RWPE2 (cell line): ENCODE results near the gene MYLK4.
A peak's percentile ranks its signal among the peaks of the same experiment; 100 is the strongest.

Experiments
- ATAC-seq: fragments of 200-7000 bp; cut with Tn5 transposase; 3 replicates; pipeline ENCODE4 v1.9.1; 2021; ENCODE audit warnings: low read depth
- DNase-seq: peaks from one replicate; pipeline ENCODE4 v3.0.0-alpha.2; 2020; ENCODE audit warnings: low spot score
- H3K27ac ChIP-seq: fragments of 450-650 bp; 2 replicates; pipeline ENCODE4 v1.5.1; 2017; ENCODE audit warnings: mild to moderate bottlenecking; ENCODE audit not compliant: poor library complexity, severe bottlenecking
- H3K27me3 ChIP-seq: fragments of 250-450 bp; sonication (Bioruptor Pico); 2 replicates; pipeline ENCODE4 v1.5.1; 2021; ENCODE audit warnings: mild to moderate bottlenecking, moderate library complexity; ENCODE audit not compliant: insufficient read depth, poor library complexity, severe bottlenecking
- H3K36me3 ChIP-seq: fragments of 250-450 bp; sonication (Bioruptor Pico); 2 replicates; pipeline ENCODE4 v1.5.1; 2020; ENCODE audit warnings: low read depth, mild to moderate bottlenecking, moderate library complexity
- H3K4me1 ChIP-seq: fragments of 250-450 bp; sonication (Bioruptor Pico); 2 replicates; pipeline ENCODE4 v1.5.1; 2021; ENCODE audit warnings: mild to moderate bottlenecking, moderate library complexity; ENCODE audit not compliant: insufficient read depth, poor library complexity, severe bottlenecking
- H3K4me3 ChIP-seq: fragments of 250-450 bp; sonication (Bioruptor Pico); 2 replicates; pipeline ENCODE4 v1.5.1; 2021; ENCODE audit warnings: mild to moderate bottlenecking, moderate library complexity; ENCODE audit not compliant: severe bottlenecking
- H3K9me3 ChIP-seq: fragments of 250-450 bp; sonication (Bioruptor Pico); 2 replicates; pipeline ENCODE4 v1.5.1; 2021; ENCODE audit warnings: mild to moderate bottlenecking, moderate library complexity; ENCODE audit not compliant: severe bottlenecking
- TF ChIP-seq, protein P1 (sequence below): fragments of 450-650 bp; IDR thresholded peaks from one replicate; pipeline ENCODE4 v1.5.1; 2017; ENCODE audit warnings: mild to moderate bottlenecking, moderate library complexity; ENCODE audit not compliant: poor library complexity, severe bottlenecking

Gene MYLK4

GRCh38 chr6:2716936-2717700, 33.6 kb downstream of the MYLK4 start:
- Histone ChIP-seq H3K4me3 (no peak overlapping the region), H3K36me3 (no peaks in the 10 kb centered on the region), H3K4me1 (no peaks in the 10 kb centered on the region), H3K27me3 (no peaks in the 10 kb centered on the region), H3K9me3 (no peaks in the 10 kb centered on the region), H3K27ac (no peak overlapping the region)
- TF ChIP-seq, protein P1, sequence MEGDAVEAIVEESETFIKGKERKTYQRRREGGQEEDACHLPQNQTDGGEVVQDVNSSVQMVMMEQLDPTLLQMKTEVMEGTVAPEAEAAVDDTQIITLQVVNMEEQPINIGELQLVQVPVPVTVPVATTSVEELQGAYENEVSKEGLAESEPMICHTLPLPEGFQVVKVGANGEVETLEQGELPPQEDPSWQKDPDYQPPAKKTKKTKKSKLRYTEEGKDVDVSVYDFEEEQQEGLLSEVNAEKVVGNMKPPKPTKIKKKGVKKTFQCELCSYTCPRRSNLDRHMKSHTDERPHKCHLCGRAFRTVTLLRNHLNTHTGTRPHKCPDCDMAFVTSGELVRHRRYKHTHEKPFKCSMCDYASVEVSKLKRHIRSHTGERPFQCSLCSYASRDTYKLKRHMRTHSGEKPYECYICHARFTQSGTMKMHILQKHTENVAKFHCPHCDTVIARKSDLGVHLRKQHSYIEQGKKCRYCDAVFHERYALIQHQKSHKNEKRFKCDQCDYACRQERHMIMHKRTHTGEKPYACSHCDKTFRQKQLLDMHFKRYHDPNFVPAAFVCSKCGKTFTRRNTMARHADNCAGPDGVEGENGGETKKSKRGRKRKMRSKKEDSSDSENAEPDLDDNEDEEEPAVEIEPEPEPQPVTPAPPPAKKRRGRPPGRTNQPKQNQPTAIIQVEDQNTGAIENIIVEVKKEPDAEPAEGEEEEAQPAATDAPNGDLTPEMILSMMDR, result no peak
- ATAC-seq, result no peak
- DNase-seq, result no peak

DNA sequence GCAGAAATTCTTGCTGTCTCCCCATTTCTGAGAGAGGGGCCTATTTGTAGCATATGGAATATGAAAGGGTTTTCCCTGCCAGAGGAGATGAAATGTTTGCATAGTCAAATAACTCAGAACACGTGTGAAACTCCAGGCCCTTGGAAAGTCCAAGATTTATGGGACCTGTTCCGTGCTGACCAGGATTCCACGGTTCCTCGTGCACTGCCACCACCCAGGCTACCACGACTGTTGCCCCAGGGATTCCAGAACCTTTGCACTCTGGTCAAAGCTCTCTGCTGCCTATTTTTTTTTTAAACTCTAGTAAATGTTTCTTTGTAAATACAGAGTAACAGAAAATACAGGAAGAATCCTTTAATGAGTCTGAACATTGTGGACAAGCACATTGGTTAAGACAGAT, 35.0 kb downstream of the MYLK4 start:
- no peaks in the 10 kb centered on the region for H3K4me1 ChIP-seq
- H3K9me3 ChIP-seq, result no peaks in the 10 kb centered on the region
- ATAC-seq (no peak), DNase-seq (no peak)
- TF ChIP-seq, protein P1, result no peak
- no peak overlapping the region for H3K4me3 ChIP-seq
- H3K27me3 ChIP-seq, result no peaks in the 10 kb centered on the region
- H3K36me3 ChIP-seq, result no peaks in the 10 kb centered on the region
- no peak overlapping the region for H3K27ac ChIP-seq

DNA sequence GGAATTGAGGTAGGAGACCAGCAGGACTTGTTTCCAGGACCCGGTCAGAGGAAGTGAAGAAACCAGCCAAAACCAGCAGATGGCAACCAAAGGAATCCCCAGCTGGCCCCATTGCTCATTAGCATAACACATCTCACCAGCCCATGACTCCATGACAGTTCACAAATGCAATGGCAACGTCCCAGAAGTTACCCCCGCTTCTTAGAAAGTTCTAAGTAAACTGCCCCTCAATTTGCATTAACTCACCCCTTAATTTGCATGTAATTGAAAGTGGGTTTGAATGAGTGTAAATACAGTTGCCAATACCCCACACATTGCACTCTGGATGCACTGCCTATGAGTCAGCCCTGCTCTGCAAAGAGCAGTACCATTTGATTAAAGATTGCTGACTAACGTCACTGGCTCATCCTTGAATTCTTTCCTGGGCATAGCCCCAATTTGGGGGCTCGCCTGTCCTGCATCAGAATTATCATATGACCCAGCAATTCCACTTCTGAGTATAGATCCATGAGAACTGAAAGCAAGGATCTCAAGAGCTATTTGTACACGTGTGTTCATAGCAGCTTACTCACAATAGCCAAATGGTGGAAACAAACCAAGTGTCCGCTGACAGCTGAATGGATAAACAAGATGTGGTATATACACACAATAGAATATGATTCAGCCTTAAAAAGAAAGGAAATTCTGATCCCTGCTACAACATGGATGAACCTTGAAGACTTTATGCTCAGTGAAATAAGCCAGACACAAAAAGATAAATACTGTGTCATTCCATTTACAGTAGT, 36.4 kb downstream of the MYLK4 start:
- Histone ChIP-seq H3K36me3 (no peaks in the 10 kb centered on the region), H3K27me3 (no peaks in the 10 kb centered on the region), H3K27ac (no peak overlapping the region), H3K9me3 (no peaks in the 10 kb centered on the region), H3K4me1 (no peaks in the 10 kb centered on the region), H3K4me3 (no peak overlapping the region)
- TF ChIP-seq, protein P1, result no peak
- ATAC-seq, result peak; percentile 90
- no peak for DNase-seq

DNA sequence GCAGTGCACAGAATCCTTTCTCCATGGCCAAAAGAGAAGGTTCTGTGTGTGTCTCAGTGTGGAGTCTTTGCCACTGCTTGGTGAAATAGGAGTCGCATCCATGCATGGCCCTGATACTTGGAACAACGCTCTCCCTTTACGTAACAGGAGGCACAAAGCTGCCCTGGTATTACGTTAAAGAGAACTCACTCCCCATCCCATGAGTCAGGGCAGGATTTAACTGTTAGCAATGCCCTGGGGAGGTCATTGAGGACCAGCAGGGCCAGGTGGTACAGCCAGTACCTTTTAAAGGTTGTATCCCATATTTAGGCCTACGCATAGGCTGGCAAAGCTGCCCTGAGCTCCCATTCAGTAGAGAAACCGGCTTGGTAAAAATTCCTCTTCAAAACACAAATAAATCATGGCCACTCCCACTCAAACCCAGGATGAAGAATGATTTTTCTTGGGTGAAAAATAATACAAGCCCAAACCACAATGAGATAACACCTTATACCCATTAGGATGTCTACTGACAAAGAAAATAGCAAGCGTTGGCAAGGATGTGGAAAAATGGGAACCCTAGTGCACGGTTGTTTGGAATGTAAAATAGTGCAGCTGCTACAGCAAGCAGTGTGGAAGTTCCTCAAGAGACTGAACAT, 37.1 kb downstream of the MYLK4 start:
- no peaks in the 10 kb centered on the region for H3K9me3 ChIP-seq
- TF ChIP-seq, protein P1, result no peak
- H3K27me3 ChIP-seq, result no peaks in the 10 kb centered on the region
- ATAC-seq (no peak), DNase-seq (no peak)
- no peaks in the 10 kb centered on the region for H3K36me3 ChIP-seq
- H3K4me1 ChIP-seq, result no peaks in the 10 kb centered on the region
- H3K27ac ChIP-seq, result no peak overlapping the region
- H3K4me3 ChIP-seq, result no peak overlapping the region
